ENCODE measurements around the gene GRIN2A.

The GRIN2A gene

GRCh38 chr16:9996221-9996620, 186.0 kb downstream of the GRIN2A start:
- H3K9ac ChIP-seq (ENCODE audit: low read length): no peak overlapping the region
- H3K27ac ChIP-seq (ENCODE audit: low read depth, low read length): no peak overlapping the region
- no peak overlapping the region for H4K5ac ChIP-seq (ENCODE audit: low read length)

GRCh38 chr16:9992441-9992840, 189.8 kb downstream of the GRIN2A start:
- H2BK5ac ChIP-seq (ENCODE audit: low read length): no peak overlapping the region
- no peak overlapping the region for H2BK15ac ChIP-seq (replicated peaks; ENCODE audit: low read depth)
- H3K9ac ChIP-seq (ENCODE audit: low read length): no peak overlapping the region
- H3K4me2 ChIP-seq (ENCODE audit: low read length): no peak overlapping the region
- no peak overlapping the region for H4K5ac ChIP-seq (ENCODE audit: low read length)
- H2BK120ac ChIP-seq (ENCODE audit: low read depth, low read length): no peak overlapping the region
- no peaks in the 10 kb centered on the region for H3K79me2 ChIP-seq (ENCODE audit: control insufficient read depth, insufficient read depth, low read length)
- no peak for DNase-seq
- H3K36me3 ChIP-seq (ENCODE audit: control insufficient read depth, insufficient read depth, low read length): no peaks in the 10 kb centered on the region
- no peak overlapping the region for H4K8ac ChIP-seq (ENCODE audit: low read depth, low read length)
- WGBS (ENCODE audit: extremely low coverage, insufficient coverage, low lambda C conversion rate): no CpG with 5 or more reads among the region's 7 CpGs
- no peak overlapping the region for H3K4me3 ChIP-seq (ENCODE audit: low read length)
- no peak overlapping the region for H3K56ac ChIP-seq (ENCODE audit: low read length)
- H3K18ac ChIP-seq (ENCODE audit: low read length): no peak overlapping the region
- no peak overlapping the region for H3K23ac ChIP-seq (ENCODE audit: low read length)
- no peak overlapping the region for H2AK5ac ChIP-seq (ENCODE audit: low read length)
- no peaks in the 10 kb centered on the region for H3K79me1 ChIP-seq (ENCODE audit: low read length)
- no peak overlapping the region for H3K27ac ChIP-seq (ENCODE audit: low read depth, low read length)
- no peaks in the 10 kb centered on the region for H3K27me3 ChIP-seq (ENCODE audit: insufficient read depth, low read length, poor library complexity)
- no peaks in the 10 kb centered on the region for H3K4me1 ChIP-seq (ENCODE audit: control insufficient read depth, low read depth, low read length)
- H3K4ac ChIP-seq (ENCODE audit: low read depth, low read length): no peak overlapping the region

More at GRCh38 chr16:9996221-9996620, 186.0 kb downstream of the GRIN2A start:
- Histone ChIP-seq H2AK5ac (ENCODE audit: low read length) (no peak overlapping the region), H2BK5ac (ENCODE audit: low read length) (no peak overlapping the region), H3K4ac (ENCODE audit: low read depth, low read length) (no peak overlapping the region), H2BK120ac (ENCODE audit: low read depth, low read length) (no peak overlapping the region), H3K56ac (ENCODE audit: low read length) (no peak overlapping the region), H3K4me1 (ENCODE audit: control insufficient read depth, low read depth, low read length) (no peaks in the 10 kb centered on the region), H4K8ac (ENCODE audit: low read depth, low read length) (no peak overlapping the region), H3K36me3 (ENCODE audit: control insufficient read depth, insufficient read depth, low read length) (no peaks in the 10 kb centered on the region), H3K27me3 (ENCODE audit: insufficient read depth, low read length, poor library complexity) (no peaks in the 10 kb centered on the region), H3K79me2 (ENCODE audit: control insufficient read depth, insufficient read depth, low read length) (no peaks in the 10 kb centered on the region), H3K23ac (ENCODE audit: low read length) (no peak overlapping the region), H3K4me3 (ENCODE audit: low read length) (no peak overlapping the region), H2BK15ac (replicated peaks; ENCODE audit: low read depth) (no peak overlapping the region), H3K18ac (ENCODE audit: low read length) (no peak overlapping the region), H3K4me2 (ENCODE audit: low read length) (no peak overlapping the region), H3K79me1 (ENCODE audit: low read length) (no peaks in the 10 kb centered on the region)
- no peak for DNase-seq
- no CpG with 5 or more reads among the region's 5 CpGs for WGBS (ENCODE audit: extremely low coverage, insufficient coverage, low lambda C conversion rate)

- no peak for DNase-seq
- Histone ChIP-seq H3K9ac (ENCODE audit: low read length) (no peak overlapping the region), H3K79me1 (ENCODE audit: low read length) (no peaks in the 10 kb centered on the region), H2BK15ac (replicated peaks; ENCODE audit: low read depth) (no peak overlapping the region), H3K18ac (ENCODE audit: low read length) (no peak overlapping the region), H3K4ac (ENCODE audit: low read depth, low read length) (no peak overlapping the region), H3K27me3 (ENCODE audit: insufficient read depth, low read length, poor library complexity) (no peaks in the 10 kb centered on the region), H3K56ac (ENCODE audit: low read length) (no peak overlapping the region), H3K4me3 (ENCODE audit: low read length) (no peak overlapping the region), H2BK5ac (ENCODE audit: low read length) (no peak overlapping the region), H3K4me2 (ENCODE audit: low read length) (no peak overlapping the region), H3K36me3 (ENCODE audit: control insufficient read depth, insufficient read depth, low read length) (no peaks in the 10 kb centered on the region), H3K23ac (ENCODE audit: low read length) (no peak overlapping the region), H2AK5ac (ENCODE audit: low read length) (no peak overlapping the region), H3K79me2 (ENCODE audit: control insufficient read depth, insufficient read depth, low read length) (no peaks in the 10 kb centered on the region), H3K27ac (ENCODE audit: low read depth, low read length) (no peak overlapping the region), H2BK120ac (ENCODE audit: low read depth, low read length) (no peak overlapping the region), H3K4me1 (ENCODE audit: control insufficient read depth, low read depth, low read length) (no peaks in the 10 kb centered on the region), H4K8ac (ENCODE audit: low read depth, low read length) (no peak overlapping the region), H4K5ac (ENCODE audit: low read length) (no peak overlapping the region)
- no CpG with 5 or more reads among the region's 1 CpG for WGBS (ENCODE audit: extremely low coverage, insufficient coverage, low lambda C conversion rate)
Measured at GRCh38 chr16:9980981-9981380, 201.2 kb downstream of the GRIN2A start.

GRCh38 chr16:9978160-9978725, 204.0 kb downstream of the GRIN2A start:
- Histone ChIP-seq H3K79me1 (ENCODE audit: low read length) (no peaks in the 10 kb centered on the region), H3K9ac (ENCODE audit: low read length) (no peak overlapping the region), H2AK5ac (ENCODE audit: low read length) (no peak overlapping the region), H3K56ac (ENCODE audit: low read length) (no peak overlapping the region), H3K4me3 (ENCODE audit: low read length) (no peak overlapping the region), H3K79me2 (ENCODE audit: control insufficient read depth, insufficient read depth, low read length) (no peaks in the 10 kb centered on the region), H3K4me2 (ENCODE audit: low read length) (no peak overlapping the region), H2BK120ac (ENCODE audit: low read depth, low read length) (no peak overlapping the region), H4K5ac (ENCODE audit: low read length) (no peak overlapping the region), H3K4ac (ENCODE audit: low read depth, low read length) (no peak overlapping the region), H2BK15ac (replicated peaks; ENCODE audit: low read depth) (no peak overlapping the region), H3K18ac (ENCODE audit: low read length) (no peak overlapping the region), H2BK5ac (ENCODE audit: low read length) (no peak overlapping the region), H3K4me1 (ENCODE audit: control insufficient read depth, low read depth, low read length) (no peaks in the 10 kb centered on the region), H4K8ac (ENCODE audit: low read depth, low read length) (no peak overlapping the region), H3K23ac (ENCODE audit: low read length) (no peak overlapping the region), H3K36me3 (ENCODE audit: control insufficient read depth, insufficient read depth, low read length) (no peaks in the 10 kb centered on the region), H3K27me3 (ENCODE audit: insufficient read depth, low read length, poor library complexity) (no peaks in the 10 kb centered on the region), H3K27ac (ENCODE audit: low read depth, low read length) (no peak overlapping the region)
- no peak for DNase-seq
- no CpG with 5 or more reads among the region's 2 CpGs for WGBS (ENCODE audit: extremely low coverage, insufficient coverage, low lambda C conversion rate)

- H3K27me3 ChIP-seq (ENCODE audit: insufficient read depth, low read length, poor library complexity): no peaks in the 10 kb centered on the region
- DNase-seq: no peak
- H2BK15ac ChIP-seq (replicated peaks; ENCODE audit: low read depth): no peak overlapping the region
Measured at GRCh38 chr16:9977333-9977897, 204.8 kb downstream of the GRIN2A start.

GRCh38 chr16:9976601-9977000, 205.6 kb downstream of the GRIN2A start:
- Histone ChIP-seq H2BK15ac (replicated peaks; ENCODE audit: low read depth) (no peak overlapping the region), H2BK120ac (ENCODE audit: low read depth, low read length) (no peak overlapping the region), H3K9ac (ENCODE audit: low read length) (no peak overlapping the region), H3K79me2 (ENCODE audit: control insufficient read depth, insufficient read depth, low read length) (no peaks in the 10 kb centered on the region), H3K27ac (ENCODE audit: low read depth, low read length) (no peak overlapping the region), H2AK5ac (ENCODE audit: low read length) (no peak overlapping the region), H4K5ac (ENCODE audit: low read length) (no peak overlapping the region), H3K4me3 (ENCODE audit: low read length) (no peak overlapping the region), H4K8ac (ENCODE audit: low read depth, low read length) (no peak overlapping the region), H3K79me1 (ENCODE audit: low read length) (no peaks in the 10 kb centered on the region), H2BK5ac (ENCODE audit: low read length) (no peak overlapping the region), H3K23ac (ENCODE audit: low read length) (no peak overlapping the region), H3K4ac (ENCODE audit: low read depth, low read length) (no peak overlapping the region), H3K4me1 (ENCODE audit: control insufficient read depth, low read depth, low read length) (no peaks in the 10 kb centered on the region), H3K18ac (ENCODE audit: low read length) (no peak overlapping the region), H3K4me2 (ENCODE audit: low read length) (no peak overlapping the region), H3K36me3 (ENCODE audit: control insufficient read depth, insufficient read depth, low read length) (no peaks in the 10 kb centered on the region), H3K27me3 (ENCODE audit: insufficient read depth, low read length, poor library complexity) (no peaks in the 10 kb centered on the region), H3K56ac (ENCODE audit: low read length) (no peak overlapping the region)
- no CpG with 5 or more reads among the region's 9 CpGs for WGBS (ENCODE audit: extremely low coverage, insufficient coverage, low lambda C conversion rate)
- no peak for DNase-seq

More at GRCh38 chr16:9977333-9977897, 204.8 kb downstream of the GRIN2A start:
- Histone ChIP-seq H3K4me3 (ENCODE audit: low read length) (no peak overlapping the region), H2BK120ac (ENCODE audit: low read depth, low read length) (no peak overlapping the region), H3K23ac (ENCODE audit: low read length) (no peak overlapping the region), H2AK5ac (ENCODE audit: low read length) (no peak overlapping the region), H3K9ac (ENCODE audit: low read length) (no peak overlapping the region), H3K4ac (ENCODE audit: low read depth, low read length) (no peak overlapping the region), H3K18ac (ENCODE audit: low read length) (no peak overlapping the region), H3K79me2 (ENCODE audit: control insufficient read depth, insufficient read depth, low read length) (no peaks in the 10 kb centered on the region), H3K27ac (ENCODE audit: low read depth, low read length) (no peak overlapping the region), H4K8ac (ENCODE audit: low read depth, low read length) (no peak overlapping the region), H2BK5ac (ENCODE audit: low read length) (no peak overlapping the region), H4K5ac (ENCODE audit: low read length) (no peak overlapping the region), H3K4me2 (ENCODE audit: low read length) (no peak overlapping the region), H3K4me1 (ENCODE audit: control insufficient read depth, low read depth, low read length) (no peaks in the 10 kb centered on the region), H3K36me3 (ENCODE audit: control insufficient read depth, insufficient read depth, low read length) (no peaks in the 10 kb centered on the region), H3K79me1 (ENCODE audit: low read length) (no peaks in the 10 kb centered on the region), H3K56ac (ENCODE audit: low read length) (no peak overlapping the region)
- WGBS (ENCODE audit: extremely low coverage, insufficient coverage, low lambda C conversion rate): no CpG with 5 or more reads among the region's 7 CpGs
